NCI-H82 (cell line): ENCODE data around the gene ST8SIA4.

Experiments
- DNase-seq: peaks from one replicate; lab custom pipeline; 2025; lab: John Stamatoyannopoulos, UW

Gene ST8SIA4

DNA sequence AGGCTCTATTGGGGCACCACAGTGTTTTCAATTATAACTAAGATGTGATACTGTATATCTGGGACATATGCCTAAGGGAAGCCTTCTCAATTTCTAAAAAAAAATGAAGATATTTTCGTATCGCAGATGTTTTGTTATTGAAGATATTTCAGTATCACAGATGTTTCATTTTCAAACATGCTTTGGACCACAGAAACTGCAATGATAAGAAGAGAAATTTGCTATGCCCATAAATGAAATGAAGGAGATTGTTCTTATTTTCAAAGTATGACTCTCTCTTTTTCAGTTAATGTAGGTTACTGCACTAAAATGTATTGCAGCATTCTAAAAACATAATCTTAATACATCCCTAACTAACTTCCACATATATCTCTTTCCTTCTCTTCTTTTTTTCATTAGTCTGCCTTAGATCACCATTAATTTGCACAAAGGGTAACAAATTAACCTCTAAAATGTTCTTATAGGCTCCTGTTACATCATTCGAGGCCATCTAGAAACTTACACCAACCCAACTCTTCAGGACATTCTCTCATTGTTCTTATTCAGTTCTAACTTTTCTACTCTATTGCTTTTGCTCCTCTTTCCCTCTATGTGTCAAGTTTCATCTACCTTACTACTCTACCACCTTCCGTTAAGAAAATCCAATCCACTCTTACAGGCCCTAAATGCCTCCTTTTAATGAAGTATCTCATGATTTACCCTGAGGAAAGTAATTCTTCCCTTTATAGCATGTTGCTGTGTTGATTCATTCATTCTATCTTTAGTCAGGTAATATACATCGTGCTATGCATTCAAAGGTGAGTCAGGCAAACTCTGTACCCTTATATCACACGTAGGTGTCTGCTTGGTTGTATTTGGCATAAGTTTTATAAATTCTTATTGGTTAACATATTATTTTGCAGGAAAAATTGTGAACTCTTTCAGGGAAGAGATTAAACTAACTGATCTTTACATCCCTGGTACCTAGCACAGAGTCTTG, 70.5 kb downstream of the ST8SIA4 start:
- no peak for DNase-seq

DNA sequence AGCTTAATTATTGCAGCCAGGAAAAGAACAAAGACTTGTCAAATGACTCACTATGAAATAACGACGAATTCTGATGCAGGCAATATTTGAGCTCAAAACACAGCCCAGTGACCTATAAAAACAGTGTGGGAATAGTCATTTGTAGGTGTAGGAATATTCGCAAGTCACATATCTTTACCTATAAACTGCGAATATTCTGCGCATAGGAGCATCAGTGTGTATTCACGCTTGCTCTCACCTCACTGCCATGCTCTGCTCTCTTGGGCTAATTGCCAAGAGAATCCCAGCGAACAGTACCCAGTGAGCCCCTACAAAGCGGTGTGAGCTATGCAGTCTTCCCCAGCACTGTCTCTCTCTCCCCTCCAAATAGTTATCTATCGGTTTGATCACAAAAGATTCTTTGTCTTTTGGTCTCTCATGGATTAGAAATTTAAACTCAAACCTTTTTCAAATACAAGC, 74.2 kb downstream of the ST8SIA4 start:
- DNase-seq = no peak

DNA sequence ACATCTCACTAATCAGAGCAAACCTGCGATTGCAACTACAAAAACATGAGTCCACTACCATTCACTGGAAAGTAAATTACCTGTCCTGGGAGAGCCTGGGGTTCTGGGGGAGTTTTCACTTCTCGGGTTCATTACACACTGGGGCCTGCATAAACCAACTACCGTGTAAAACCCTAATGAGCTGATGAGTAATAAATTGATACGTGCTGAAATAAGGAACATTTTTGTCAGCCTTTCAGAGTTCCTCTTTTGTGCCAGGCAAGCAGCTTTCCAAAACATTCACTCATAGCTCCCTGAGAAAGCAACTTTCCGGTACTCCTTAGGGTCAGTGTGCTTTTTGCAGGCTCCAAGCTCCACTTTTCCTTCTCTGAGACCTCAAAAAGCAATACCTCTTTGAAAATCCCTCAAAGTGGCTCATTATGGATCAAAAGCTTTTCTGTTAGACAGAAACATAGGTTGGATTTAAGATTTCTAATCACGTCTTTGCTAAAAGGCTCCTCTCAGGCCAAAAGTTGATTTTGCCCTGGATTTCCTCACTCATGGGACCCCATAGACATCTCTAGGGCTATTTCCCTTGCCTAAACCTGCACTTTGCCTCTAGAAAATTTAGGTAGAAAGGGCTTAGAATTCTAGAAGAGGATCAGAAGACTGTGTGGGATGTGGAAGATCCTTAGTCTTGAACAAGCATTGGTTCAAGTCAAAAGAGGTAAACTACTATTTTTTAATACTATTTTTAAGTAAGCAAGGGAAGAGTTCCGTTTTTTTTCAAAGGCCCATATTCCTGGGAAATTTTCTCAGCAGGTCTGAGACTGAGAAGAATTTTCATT, 74.8 kb downstream of the ST8SIA4 start:
- no peak for DNase-seq

DNA sequence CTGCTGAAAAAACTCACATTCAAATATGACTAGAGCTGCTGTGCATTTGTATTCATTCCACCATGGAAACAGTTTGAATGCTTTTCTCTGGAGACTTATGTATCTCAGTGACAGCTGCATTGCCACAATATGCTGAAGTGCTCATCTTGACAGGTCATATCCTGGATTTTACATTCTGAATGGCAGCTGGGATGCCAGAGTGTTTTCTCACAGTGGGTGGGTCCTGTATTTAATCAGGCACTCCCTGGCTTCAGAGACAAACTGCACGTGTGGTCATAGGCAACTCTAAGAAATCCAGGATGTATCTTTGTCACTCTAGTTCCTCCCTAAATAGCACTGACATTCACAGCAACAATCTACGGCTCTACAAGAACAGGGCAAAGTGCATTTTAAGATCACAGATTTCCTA, 75.6 kb downstream of the ST8SIA4 start:
- DNase-seq = peak; percentile 12

DNA sequence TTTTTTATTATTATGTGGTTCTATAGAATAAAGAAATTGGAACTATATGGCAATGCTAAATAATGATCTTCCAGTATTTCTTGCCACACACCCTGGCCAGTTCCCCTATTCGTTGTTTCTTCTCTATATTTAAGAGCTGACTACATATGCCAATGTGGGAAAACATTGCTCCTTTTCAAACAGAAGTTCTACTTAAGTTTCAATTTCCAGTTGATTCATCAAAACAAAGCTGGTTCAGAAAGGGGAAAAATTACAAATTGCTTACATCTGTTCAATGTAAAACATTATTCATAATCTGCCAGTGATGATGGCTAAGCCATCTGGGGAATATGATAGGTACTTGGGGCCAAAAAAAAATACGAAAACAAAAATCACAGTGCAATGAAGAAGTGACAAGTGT, 76.9 kb downstream of the ST8SIA4 start:
- no peak for DNase-seq

DNA sequence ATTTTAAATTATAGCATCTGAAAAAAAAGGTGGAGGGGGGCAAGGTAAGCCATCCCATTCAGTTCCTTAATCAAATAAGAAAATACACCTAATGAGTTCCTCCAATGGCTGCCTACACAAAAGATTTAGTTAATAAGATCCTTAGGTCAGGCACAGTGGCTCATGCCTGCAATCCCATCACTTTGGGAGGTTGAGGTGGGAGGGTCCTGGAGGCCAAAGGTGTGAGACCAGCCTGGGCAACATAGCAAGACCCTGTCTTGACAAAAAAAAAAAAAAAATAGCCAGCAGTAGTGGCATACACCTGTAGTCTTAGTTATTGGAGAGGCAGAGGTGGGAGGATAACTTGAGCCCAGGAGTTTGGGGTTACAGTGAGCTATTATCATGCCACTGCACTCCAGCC, 78.4 kb downstream of the ST8SIA4 start:
- no peak for DNase-seq

DNA sequence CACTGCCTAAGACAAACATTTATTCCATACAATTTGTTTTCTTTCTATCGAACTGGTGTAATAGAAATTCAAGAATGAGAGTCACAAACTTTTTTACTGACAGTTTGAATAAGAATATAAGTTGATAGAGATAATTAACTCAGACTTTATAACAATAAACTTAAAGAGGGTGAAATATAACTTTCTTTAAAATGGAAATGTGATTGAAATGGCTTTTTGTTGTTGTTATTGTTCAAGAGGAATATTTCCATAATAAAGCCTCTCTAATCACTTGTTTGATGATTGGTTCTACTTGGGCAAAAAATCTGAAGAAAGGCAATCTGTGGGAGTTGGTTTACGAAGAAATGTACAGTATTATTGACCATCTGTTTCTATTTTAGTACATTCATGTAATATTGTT, 79.3 kb downstream of the ST8SIA4 start:
- no peak for DNase-seq

DNA sequence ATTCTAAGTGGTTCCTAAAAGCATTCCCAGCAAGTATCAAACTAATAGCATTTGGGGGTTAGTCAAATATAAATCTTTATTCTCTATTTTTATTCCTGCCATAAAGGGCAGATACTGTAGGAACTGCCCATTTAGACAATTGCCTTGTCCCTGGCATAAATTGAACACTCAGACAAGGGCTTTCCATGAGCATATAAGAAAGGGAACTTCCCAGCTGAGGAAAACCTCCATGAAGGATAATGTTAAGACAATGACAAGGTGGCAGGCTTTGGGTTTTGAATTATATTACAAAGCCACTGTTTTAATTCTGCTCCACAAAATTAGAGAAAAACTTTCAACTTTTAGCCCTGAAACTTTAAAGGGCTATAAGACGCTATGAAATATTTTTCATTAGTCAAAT, 81.3 kb downstream of the ST8SIA4 start:
- no peak for DNase-seq

DNA sequence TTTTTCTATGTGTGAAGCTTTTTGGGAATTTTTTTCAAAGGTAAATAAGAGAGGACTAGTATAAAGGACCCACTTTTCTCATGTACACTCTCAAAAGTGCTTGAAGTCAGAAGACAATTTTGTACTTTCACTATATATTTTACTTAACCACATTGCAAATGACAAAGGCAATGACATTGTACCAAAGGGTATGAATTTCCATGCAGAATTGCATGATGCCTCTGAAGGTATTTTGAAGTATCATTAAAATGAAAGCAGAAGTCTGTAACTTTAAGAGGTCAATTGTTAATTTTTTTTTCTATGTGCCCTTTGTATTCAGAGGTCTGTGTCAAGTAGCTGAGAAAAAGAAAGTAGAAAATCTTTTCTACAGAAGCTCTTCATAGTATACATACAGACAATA, 84.7 kb downstream of the ST8SIA4 start:
- DNase-seq = no peak

DNA sequence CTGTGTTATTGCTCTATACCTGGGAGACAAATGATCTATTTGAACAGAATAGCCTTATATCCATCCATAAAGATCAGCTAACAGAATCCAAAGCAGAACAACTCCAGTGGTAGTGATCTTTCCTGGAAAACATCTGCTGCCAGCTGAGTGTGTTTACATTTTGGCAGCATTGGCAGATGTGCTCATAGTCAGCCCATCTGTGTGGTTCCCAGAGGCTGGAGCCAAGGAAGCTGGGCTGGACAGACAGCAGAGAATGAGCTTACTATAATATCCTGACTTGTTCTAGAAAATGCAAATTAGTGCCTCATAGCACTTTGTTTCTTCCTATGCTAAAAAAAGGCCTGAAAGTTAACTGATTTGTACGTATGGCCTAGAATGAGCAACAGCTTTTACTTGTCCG, 99.7 kb downstream of the ST8SIA4 start:
- peak; percentile 43 for DNase-seq

DNA sequence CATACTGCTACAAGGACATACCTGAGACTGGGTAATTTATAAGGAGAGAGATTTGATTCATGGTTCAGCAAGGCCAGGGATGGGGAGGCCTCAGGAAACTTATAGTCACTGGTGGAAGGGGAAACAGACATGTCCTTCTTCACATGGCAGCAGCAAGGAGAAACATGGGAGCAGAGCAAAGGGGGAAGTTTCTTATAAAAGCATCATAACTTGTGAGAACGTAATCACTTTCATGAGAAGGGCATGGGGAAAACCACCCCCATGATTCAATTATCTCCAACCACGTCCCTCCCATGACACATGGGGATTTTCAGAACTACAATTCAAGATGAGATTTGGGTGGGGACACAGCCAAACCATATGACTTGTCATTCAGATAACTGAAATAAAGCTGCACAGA, 100.9 kb downstream of the ST8SIA4 start:
- DNase-seq = no peak

DNA sequence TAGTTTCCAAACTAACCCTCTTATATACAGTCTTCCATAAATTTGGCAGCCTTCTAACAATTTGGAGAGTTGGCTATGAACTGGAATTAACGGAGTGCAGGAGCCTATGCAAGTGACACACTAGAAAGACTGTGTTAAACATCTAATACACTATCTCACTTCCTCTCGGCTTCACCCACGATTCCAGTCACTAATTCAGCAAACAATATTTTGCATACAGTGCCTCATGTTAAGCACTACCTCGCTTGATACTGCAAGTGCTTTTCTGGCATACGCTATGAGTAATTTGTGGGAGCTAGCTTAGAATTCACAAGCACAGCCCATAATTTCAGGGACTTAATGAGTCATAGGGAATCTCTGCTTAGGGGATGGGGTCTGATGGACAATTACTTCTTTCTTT, 102.5 kb downstream of the ST8SIA4 start:
- no peak for DNase-seq

DNA sequence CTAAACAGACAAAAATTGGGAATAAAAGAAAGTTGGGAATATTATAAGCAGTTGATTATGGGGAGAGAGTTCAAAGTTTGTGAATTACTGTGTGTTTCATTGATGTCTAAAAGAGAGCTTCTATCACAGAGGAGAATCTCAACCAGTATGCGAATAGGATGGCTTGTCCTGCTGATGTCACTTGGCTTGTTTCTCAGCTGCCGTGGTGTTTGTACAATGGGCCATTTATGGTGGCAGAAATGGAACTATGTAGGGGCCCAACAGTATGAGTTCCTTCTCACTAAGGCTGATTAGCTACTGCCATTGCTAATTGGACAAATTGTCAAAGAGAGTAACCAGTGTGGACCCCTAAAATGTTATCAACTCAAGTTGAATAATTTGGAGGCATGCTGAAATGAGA, 103.9 kb downstream of the ST8SIA4 start:
- no peak for DNase-seq

DNA sequence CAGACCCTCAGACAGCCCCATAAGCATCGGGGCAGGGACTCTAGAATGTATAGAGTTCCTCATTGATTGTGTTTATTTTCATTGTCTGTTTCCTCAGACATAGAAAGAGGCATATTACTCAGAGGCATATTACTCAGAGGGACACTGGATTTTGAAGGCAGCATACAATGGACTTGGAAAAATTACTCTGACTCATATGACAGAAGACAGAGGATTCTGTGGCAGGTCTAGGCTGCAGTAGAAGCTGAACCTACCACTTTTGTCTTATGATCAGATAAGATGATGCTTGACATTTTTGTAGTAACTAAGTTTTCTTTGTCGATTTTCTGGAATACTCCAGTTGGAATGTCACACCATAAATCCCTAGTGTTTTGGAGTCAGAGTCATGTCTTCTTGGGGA, 105.2 kb downstream of the ST8SIA4 start:
- no peak for DNase-seq

DNA sequence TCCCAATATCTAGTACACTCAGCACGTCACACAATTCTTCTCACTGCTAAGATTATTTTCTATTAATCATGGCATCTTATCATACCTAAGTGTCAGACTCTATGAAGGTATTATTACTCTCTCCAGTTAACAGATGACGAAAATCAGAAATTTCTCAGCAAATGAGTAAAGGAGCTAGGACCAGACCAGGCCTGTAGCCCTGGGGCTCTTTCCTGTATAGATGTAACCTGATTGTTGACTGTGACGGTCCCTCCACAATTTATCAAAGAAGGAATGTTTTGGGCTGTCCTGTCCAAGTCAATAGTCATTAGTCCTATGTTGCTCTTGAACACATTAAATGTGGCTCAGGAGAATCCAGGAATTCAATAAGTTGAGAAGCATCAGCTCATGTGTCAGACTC, 106.2 kb downstream of the ST8SIA4 start:
- DNase-seq = no peak

DNA sequence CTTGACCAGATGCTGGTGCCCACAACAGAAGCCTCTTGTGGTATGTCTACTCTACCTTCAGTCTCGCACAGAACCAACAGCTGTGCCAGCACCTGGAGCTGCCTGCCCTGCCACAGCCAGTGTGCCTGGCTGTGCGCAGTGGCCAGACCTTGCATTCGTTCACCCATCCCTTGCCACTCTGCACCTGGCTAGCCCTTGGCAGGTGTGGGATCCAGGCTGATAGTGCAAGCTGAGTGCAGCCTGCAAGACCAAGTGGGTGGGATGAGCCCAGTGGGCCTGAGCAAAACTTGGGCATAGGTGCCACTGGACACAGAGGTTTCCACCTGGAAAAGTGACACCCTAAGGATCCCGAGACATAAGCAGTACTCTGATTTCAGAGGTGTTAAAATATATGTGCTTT, 108.2 kb downstream of the ST8SIA4 start:
- no peak for DNase-seq

DNA sequence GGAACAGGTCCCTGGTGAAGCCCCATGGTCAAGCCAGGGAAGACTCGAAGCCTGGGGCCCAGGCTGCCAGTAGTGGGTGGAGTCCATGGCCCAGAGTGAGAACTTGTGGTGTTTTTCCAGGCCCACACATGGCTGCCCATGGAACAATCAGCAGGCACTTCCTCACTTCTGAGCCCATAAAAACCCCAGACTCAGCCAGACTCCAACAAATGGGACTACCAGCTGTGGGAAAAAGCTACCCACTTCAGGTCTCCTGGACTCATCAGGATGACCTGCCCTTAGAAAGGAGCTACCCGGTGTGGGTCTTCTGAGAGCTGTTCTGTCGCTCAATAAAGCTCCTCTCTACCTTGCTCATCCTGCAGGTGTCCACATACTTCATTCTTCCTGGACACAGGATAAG, 108.9 kb downstream of the ST8SIA4 start:
- no peak for DNase-seq

DNA sequence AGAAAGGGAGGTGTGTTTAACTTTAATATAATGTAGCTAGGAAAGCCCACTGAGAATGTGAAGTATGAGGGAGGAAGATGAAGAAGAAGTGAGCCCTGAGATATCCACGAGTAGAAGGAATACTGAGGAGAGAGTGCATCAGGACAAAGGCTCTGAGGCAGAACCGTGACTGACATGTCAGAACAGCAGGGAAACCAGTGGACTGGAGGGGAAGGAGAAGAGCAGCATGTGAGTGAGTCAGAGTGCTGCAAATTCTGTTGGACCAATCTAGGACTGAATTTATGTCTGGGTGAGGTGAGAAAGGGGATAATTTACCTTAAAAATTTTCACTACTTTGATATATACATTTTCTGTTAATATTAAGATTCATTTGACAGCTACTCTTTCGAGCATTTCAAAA, 110.3 kb downstream of the ST8SIA4 start:
- no peak for DNase-seq

DNA sequence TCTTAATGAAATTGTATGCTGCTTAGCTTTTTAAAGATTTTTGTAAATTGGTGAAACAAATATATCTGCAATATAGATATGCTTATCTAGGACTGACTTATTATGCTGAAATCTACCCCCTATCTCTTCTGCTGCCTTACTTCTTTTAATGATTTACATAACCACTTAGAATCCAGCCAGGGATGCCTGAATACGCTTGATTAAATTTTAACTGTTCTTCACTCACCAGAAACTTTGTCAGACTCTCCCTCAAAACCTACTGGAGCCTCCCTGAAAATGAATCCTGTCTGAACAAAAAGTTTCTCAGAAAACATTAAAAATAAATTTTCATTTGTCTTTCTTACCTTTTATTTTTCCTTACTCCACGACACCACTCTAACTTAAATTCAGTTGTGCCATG, 111.7 kb downstream of the ST8SIA4 start:
- DNase-seq = no peak

DNA sequence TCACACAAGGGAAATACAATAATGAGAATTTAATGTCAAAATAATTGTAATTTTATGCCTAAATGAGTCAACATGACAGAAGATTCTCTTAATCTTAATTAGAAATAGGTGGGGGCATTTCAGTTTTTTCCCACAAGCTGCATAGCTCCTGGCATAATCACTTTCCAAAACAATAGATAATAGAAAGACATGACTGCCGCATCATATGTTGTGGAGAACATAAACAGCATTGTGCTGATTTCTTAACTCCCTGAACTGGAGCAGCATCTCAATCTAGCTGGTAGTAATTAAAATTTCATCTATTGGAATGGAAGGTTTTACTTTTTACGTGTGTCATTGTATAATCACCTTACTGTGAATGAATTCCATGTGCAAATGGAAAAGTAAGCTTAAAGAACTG, 112.1 kb downstream of the ST8SIA4 start:
- no peak for DNase-seq

DNA sequence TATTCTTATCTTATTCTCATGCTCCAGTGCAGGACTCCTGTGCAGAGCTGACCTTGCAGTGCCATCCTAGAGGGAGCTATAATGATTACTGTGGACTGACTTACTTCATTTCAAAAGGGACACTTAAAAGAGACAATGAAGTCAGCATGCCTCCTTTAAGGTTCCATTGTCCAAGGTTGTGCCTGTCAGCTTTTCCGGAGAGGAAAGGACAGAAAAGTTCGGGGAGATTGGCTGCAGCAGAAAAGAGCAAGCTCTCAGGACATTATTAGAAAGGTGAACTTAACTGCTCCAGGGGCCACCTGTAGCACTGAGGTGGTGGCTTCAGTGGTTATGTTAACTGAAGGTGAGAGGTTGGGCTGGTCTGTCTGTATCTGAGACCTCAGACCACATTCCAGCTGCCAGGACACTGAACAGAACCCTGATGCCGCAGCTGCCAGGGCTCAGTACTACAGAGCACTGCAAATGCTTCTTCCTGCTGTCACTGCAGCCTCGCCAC, 112.9 kb downstream of the ST8SIA4 start:
- DNase-seq = no peak

DNA sequence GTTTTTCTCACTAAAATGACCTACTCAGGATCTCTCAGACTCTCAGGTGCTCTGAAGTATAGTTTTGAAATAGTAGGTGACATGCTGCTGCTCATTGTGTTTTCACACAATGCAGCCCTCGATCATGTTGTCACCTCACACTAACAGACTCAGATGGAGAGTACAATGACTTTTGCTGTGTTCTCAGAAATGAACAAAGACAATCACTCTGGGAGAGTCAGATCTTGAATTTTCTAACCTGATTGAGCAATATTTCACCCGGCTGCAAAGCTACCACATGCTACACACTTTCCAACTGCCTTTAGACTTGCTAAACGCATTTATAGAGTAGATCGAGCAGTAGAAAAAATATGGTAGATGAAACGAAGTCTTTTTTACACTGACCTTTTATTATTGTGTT, 113.4 kb downstream of the ST8SIA4 start:
- no peak for DNase-seq

DNA sequence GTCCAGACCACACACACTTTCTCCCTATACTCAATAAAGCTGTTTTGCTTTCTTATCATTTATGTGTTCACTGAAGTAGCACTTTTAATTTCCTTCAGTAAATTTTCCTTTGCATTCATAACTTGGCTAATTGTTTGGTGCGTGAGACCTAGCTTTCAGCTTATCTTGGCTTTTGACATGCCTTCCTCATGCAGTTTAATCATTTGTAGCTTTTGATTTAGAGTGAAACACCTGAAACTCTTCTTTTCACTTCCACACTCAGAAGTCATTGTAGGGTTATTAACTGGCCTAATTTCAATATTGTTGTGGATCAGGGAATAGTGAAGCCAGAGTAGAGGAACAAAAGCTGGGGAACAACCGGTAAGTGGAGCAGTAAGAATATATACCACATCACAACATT, 114.7 kb downstream of the ST8SIA4 start:
- DNase-seq = no peak
